GM18867 (cell line): ENCODE results near the gene GSE1.

Experiments used
- ATAC-seq: cut with Tn5 transposase; IDR thresholded peaks from one replicate; pipeline ENCODE4 v1.9.1; 2021; ENCODE audit warnings: mild to moderate bottlenecking, moderate library complexity; ENCODE audit not compliant: unreplicated experiment

Gene GSE1

GRCh38 chr16:85645021-85645589 is 32.0 kb downstream of the GSE1 start:
- ATAC-seq: no peak

- ATAC-seq: no peak
Observed at GRCh38 chr16:85646358-85646907, 33.3 kb downstream of the GSE1 start.

- ATAC-seq: no peak
Observed at GRCh38 chr16:85646976-85647375, 33.9 kb downstream of the GSE1 start.

GRCh38 chr16:85648070-85648714 is 35.1 kb downstream of the GSE1 start:
- no peak for ATAC-seq

GRCh38 chr16:85648805-85649204 is 35.7 kb downstream of the GSE1 start:
- ATAC-seq: no peak

GRCh38 chr16:85649411-85650134 is 36.5 kb downstream of the GSE1 start:
- ATAC-seq: no peak

- no peak for ATAC-seq
Observed at GRCh38 chr16:85650135-85650843, 37.2 kb downstream of the GSE1 start.

- ATAC-seq: no peak
Observed at GRCh38 chr16:85650844-85651628, 37.9 kb downstream of the GSE1 start.

GRCh38 chr16:85651629-85652430 is 38.7 kb downstream of the GSE1 start:
- ATAC-seq: no peak

- ATAC-seq: no peak
Observed at GRCh38 chr16:85652431-85653221, 39.5 kb downstream of the GSE1 start.

- ATAC-seq: no peak
Observed at GRCh38 chr16:85653290-85653891, 40.3 kb downstream of the GSE1 start.

GRCh38 chr16:85654251-85655095 is 41.4 kb downstream of the GSE1 start:
- no peak for ATAC-seq

GRCh38 chr16:85655216-85656129 is 42.4 kb downstream of the GSE1 start:
- ATAC-seq: no peak

- no peak for ATAC-seq
Observed at GRCh38 chr16:85656351-85657266, 43.5 kb downstream of the GSE1 start.

- ATAC-seq: no peak
Observed at GRCh38 chr16:85657267-85657650, 44.1 kb downstream of the GSE1 start.

GRCh38 chr16:85657996-85658395 is 44.9 kb downstream of the GSE1 start:
- no peak for ATAC-seq
